ENCODE measurements around the gene MLH1. TPM values are rescaled to one million over a fixed set of nuclear protein-coding genes. Genes with fewer than 3 reads are reported as not detected.

The MLH1 gene
- total RNA-seq, 3 donors from 2014 or later (not counting 1 experiment from before 2014, with no cell fraction given), result 26.9 to 42.6 (median 27.3) TPM

DNA sequence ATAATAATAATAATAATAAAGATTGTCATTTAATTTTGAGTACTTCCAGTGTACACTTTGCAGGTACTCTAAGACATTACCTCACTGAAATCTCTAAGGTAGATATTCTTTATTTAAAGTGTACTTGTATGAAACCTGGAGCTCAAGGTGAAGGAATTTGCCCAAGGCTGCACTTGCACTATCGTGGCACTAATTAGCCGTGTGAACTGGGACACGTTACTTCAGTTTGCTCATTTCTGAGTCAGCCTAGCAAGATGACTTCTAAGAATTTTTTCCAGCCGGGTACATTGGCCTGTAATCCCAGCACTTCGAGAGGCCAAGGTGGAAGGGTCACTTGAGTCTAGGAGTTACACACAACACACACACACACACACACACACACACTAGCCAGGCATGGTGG lies 33.5 kb downstream of the MLH1 start:
- ATAC-seq, result no peak
- WGBS (ENCODE audit: insufficient coverage), result over 99% methylated on average over 5 of the region's 5 CpGs
- H3K36me3 ChIP-seq (ENCODE audit: control insufficient read depth, insufficient read depth, low read length), result peaks cover 68% of the 10 kb centered on the region

DNA sequence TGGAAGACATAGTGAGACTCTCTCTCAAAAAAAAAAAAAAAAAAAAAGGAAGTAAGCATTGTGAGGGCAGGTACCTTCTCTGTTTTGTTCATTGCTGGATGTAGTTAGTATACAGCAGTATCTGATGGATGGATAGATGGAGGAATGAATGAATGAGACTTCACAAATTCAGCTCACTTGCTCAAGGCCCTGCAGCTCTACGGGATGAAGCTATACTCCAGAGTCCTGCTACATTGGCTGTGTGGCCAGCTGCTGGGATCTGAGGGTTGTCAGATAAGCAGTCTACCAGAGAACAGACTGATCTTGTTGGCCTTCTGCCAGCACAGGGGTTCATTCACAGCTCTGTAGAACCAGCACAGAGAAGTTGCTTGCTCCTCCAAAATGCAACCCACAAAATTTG lies 35.0 kb downstream of the MLH1 start:
- no peak overlapping the region for H3K4me3 ChIP-seq (ENCODE audit: low read length)
- Mint-ChIP-seq H3K9me3 (no peaks in the 10 kb centered on the region), H3K36me3 (peaks cover 22% of the 10 kb centered on the region), H3K4me1 (peaks cover 0 to 4% of the 10 kb centered on the region in 2 donors), H3K4me3 (no peak overlapping the region), H3K27ac (no peak overlapping the region), H3K27me3 (ENCODE audit: low read depth in 2 of 2) (no peaks in the 10 kb centered on the region)
- ATAC-seq (no peak), DNase-seq (no peak)
- intact Hi-C loops (cut with micrococcal nuclease), result no loop called here
- no peak overlapping the region for H3K27ac ChIP-seq (ENCODE audit: low read length)
- H3K36me3 ChIP-seq (ENCODE audit: control insufficient read depth, insufficient read depth, low read length), result peaks cover 67% of the 10 kb centered on the region
- H3K9me3 ChIP-seq (ENCODE audit: control insufficient read depth, insufficient read depth, low read length), result no peaks in the 10 kb centered on the region
- no peaks in the 10 kb centered on the region for H3K27me3 ChIP-seq (ENCODE audit: control insufficient read depth, insufficient read depth, low read length)
- H3K4me1 ChIP-seq (ENCODE audit: control insufficient read depth, insufficient read depth, low read length), result no peaks in the 10 kb centered on the region
- TF ChIP-seq, protein P1, sequence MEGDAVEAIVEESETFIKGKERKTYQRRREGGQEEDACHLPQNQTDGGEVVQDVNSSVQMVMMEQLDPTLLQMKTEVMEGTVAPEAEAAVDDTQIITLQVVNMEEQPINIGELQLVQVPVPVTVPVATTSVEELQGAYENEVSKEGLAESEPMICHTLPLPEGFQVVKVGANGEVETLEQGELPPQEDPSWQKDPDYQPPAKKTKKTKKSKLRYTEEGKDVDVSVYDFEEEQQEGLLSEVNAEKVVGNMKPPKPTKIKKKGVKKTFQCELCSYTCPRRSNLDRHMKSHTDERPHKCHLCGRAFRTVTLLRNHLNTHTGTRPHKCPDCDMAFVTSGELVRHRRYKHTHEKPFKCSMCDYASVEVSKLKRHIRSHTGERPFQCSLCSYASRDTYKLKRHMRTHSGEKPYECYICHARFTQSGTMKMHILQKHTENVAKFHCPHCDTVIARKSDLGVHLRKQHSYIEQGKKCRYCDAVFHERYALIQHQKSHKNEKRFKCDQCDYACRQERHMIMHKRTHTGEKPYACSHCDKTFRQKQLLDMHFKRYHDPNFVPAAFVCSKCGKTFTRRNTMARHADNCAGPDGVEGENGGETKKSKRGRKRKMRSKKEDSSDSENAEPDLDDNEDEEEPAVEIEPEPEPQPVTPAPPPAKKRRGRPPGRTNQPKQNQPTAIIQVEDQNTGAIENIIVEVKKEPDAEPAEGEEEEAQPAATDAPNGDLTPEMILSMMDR (IDR thresholded peaks at IDR 0.05), result no peak
- 95% methylated on average over 1 of the region's 1 CpG for WGBS (ENCODE audit: insufficient coverage)

More for the DNA sequence above, 33.5 kb downstream of the MLH1 start:
- TF ChIP-seq, protein P1 (IDR thresholded peaks at IDR 0.05), result no peak
- H3K27me3 ChIP-seq (ENCODE audit: control insufficient read depth, insufficient read depth, low read length), result no peaks in the 10 kb centered on the region
- no peak overlapping the region for H3K4me3 ChIP-seq (ENCODE audit: low read length)
- intact Hi-C loops (cut with micrococcal nuclease), result no loop called here
- peaks cover 29% of the 10 kb centered on the region for H3K36me3 Mint-ChIP-seq
- no peaks in the 10 kb centered on the region for H3K9me3 ChIP-seq (ENCODE audit: control insufficient read depth, insufficient read depth, low read length)
- H3K27ac Mint-ChIP-seq, result no peak overlapping the region
- H3K4me1 ChIP-seq (ENCODE audit: control insufficient read depth, insufficient read depth, low read length), result no peaks in the 10 kb centered on the region
- no peak overlapping the region for H3K4me3 Mint-ChIP-seq
- peaks cover 0 to 6% of the 10 kb centered on the region in 2 donors for H3K4me1 Mint-ChIP-seq
- H3K9me3 Mint-ChIP-seq, result no peaks in the 10 kb centered on the region
- no peak overlapping the region for H3K27ac ChIP-seq (ENCODE audit: low read length)
- no peak for DNase-seq
- no peaks in the 10 kb centered on the region for H3K27me3 Mint-ChIP-seq (ENCODE audit: low read depth in 2 of 2)

- Histone ChIP-seq H3K4me3 (ENCODE audit: low read length) (no peak overlapping the region), H3K27me3 (ENCODE audit: control insufficient read depth, insufficient read depth, low read length) (no peaks in the 10 kb centered on the region), H3K36me3 (ENCODE audit: control insufficient read depth, insufficient read depth, low read length) (peaks cover 66% of the 10 kb centered on the region), H3K27ac (ENCODE audit: low read length) (no peak overlapping the region), H3K9me3 (ENCODE audit: control insufficient read depth, insufficient read depth, low read length) (no peaks in the 10 kb centered on the region), H3K4me1 (ENCODE audit: control insufficient read depth, insufficient read depth, low read length) (no peaks in the 10 kb centered on the region)
- Mint-ChIP-seq H3K9me3 (no peaks in the 10 kb centered on the region), H3K27me3 (ENCODE audit: low read depth in 2 of 2) (no peaks in the 10 kb centered on the region), H3K4me3 (no peak overlapping the region), H3K27ac (no peak overlapping the region), H3K4me1 (peaks cover 0 to 4% of the 10 kb centered on the region in 2 donors), H3K36me3 (peaks cover 17% of the 10 kb centered on the region)
- DNase-seq, result no peak
- ATAC-seq, result no peak
- WGBS (ENCODE audit: insufficient coverage), result no CpG with 5 or more reads among the region's 1 CpG
- intact Hi-C loops (cut with micrococcal nuclease), result no loop called here
- TF ChIP-seq, protein P1 (IDR thresholded peaks at IDR 0.05), result no peak
These were observed 35.8 kb downstream of the MLH1 start for GRCh38 chr3:37029111-37029510.

DNA sequence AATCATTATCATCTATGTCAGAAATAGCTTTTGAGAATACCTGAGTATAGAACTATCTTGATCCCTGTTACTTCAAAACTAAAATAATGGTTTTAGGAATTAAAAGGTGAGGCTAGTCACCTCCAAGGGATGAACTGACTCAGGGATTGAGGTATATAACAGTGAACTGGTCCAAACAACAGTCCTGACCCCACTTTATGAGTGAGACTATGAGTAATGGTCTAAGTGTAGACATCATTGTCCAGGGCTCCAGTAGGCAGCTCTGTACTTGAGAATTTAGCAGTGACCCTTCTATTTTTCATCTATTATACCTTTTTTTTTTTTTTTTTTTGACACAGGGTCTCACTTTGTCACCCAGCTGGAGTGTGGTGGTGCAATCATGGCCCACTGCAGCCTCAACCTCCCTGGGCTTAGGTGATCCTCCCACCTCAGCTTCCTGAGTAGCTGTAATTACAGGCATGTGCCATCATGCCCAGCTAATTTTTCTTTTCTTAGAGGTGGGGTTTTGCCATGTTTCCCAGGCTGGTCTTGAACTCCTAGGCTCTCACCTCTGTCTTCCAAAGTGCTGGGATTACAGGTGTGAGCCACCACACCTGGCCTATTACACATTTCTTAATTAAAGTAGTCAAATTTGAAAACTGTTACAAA lies 36.3 kb downstream of the MLH1 start:
- Mint-ChIP-seq H3K4me1 (peaks cover 0 to 4% of the 10 kb centered on the region in 2 donors), H3K9me3 (no peaks in the 10 kb centered on the region), H3K27ac (no peak overlapping the region), H3K4me3 (no peak overlapping the region), H3K36me3 (peaks cover 17% of the 10 kb centered on the region), H3K27me3 (ENCODE audit: low read depth in 2 of 2) (no peaks in the 10 kb centered on the region)
- H3K4me3 ChIP-seq (ENCODE audit: low read length), result no peak overlapping the region
- DNase-seq (no peak), ATAC-seq (no peak)
- H3K36me3 ChIP-seq (ENCODE audit: control insufficient read depth, insufficient read depth, low read length), result peaks cover 69% of the 10 kb centered on the region
- no peaks in the 10 kb centered on the region for H3K27me3 ChIP-seq (ENCODE audit: control insufficient read depth, insufficient read depth, low read length)
- no peaks in the 10 kb centered on the region for H3K9me3 ChIP-seq (ENCODE audit: control insufficient read depth, insufficient read depth, low read length)
- TF ChIP-seq, protein P1 (IDR thresholded peaks at IDR 0.05), result no peak
- no peaks in the 10 kb centered on the region for H3K4me1 ChIP-seq (ENCODE audit: control insufficient read depth, insufficient read depth, low read length)
- no peak overlapping the region for H3K27ac ChIP-seq (ENCODE audit: low read length)
- intact Hi-C loops (cut with micrococcal nuclease), result no loop called here
